B cell (primary cell): ENCODE measurements around the gene PTGES3. TPM values are rescaled to one million over a fixed set of nuclear protein-coding genes. Genes with fewer than 3 reads are reported as not detected.

Source experiments
- ATAC-seq: fragments of 200-7000 bp; cut with Tn5 transposase; one replicate; pipeline ENCODE4 v1.10.0; 2021; ENCODE audit warnings: low read depth, mild to moderate bottlenecking, moderate number of reproducible peaks, moderate library complexity
- CTCF ChIA-PET: fragments of 350-600 bp; sonication (Branson Sonifier 250); formaldehyde crosslinking; loops from one replicate; lab custom pipeline; 2021; ENCODE audit warnings: antibody characterized with exemption, inconsistent platforms; lab: Charles Lee
- POLR2A ChIA-PET: fragments of 350-600 bp; sonication (Branson Sonifier 250); formaldehyde crosslinking; loops from one replicate; lab custom pipeline; 2021; ENCODE audit warnings: antibody characterized with exemption; lab: Charles Lee
- DNase-seq: peaks from one replicate; pipeline ENCODE4 v3.0.0; 2013
- H2AFZ ChIP-seq: 2 replicates; pipeline ENCODE4 v1.6.1; 2012; ENCODE audit warnings: mild to moderate bottlenecking, low read depth, low read length; ENCODE audit not compliant: insufficient read depth, poor library complexity, severe bottlenecking
- H3K27ac ChIP-seq, 2 donors: 1 replicate in 1 of 2; 2 replicates in 1 of 2; pipeline ENCODE4 v1.5.1; 2012 to 2013; ENCODE audit warnings: low read length in 2 of 2, mild to moderate bottlenecking in 2 of 2, moderate library complexity in 1 of 2
- H3K27me3 ChIP-seq, 4 experiments: fragments of 200-600 bp in 1 of 4; sonication (generic) in 1 of 4; replicated peaks in 1 of 4; 1 replicate in 2 of 4; 2 replicates in 2 of 4; pipeline versions ENCODE4 v1.6.1 to v1.7.0; 2013 to 2016; ENCODE audit warnings: low read length in 3 of 4, mild to moderate bottlenecking in 2 of 4, mixed read lengths in 1 of 4, moderate library complexity in 1 of 4; ENCODE audit not compliant: insufficient read depth in 4 of 4, control insufficient read depth in 3 of 4; ENCODE audit errors: control extremely low read depth in 1 of 4
- H3K36me3 ChIP-seq, 2 experiments: replicated peaks in 1 of 2; 1 replicate in 1 of 2; 2 replicates in 1 of 2; pipeline versions ENCODE4 v1.6.1 to v1.7.1; 2013; ENCODE audit warnings: low read length in 1 of 2; ENCODE audit not compliant: insufficient read depth in 2 of 2, control insufficient read depth in 1 of 2; ENCODE audit errors: control extremely low read depth in 1 of 2, extremely low read depth in 1 of 2
- H3K4me1 ChIP-seq, 2 donors: fragments of 200-600 bp in 1 of 2; sonication (generic) in 1 of 2; 1 replicate in 1 of 2; 2 replicates in 1 of 2; pipeline versions ENCODE4 v1.5.1 to v1.6.1; 2013 to 2017; ENCODE audit warnings: low read length in 2 of 2; ENCODE audit not compliant: control insufficient read depth in 2 of 2, insufficient read depth in 2 of 2
- H3K4me2 ChIP-seq: replicated peaks from 2 replicates; pipeline ENCODE3; 2012; ENCODE audit warnings: mild to moderate bottlenecking, low read depth, low read length; ENCODE audit not compliant: poor library complexity, severe bottlenecking
- H3K4me3 ChIP-seq, 5 experiments: fragments of 200-600 bp in 1 of 5; sonication (generic) in 1 of 5; 1 replicate in 3 of 5; 2 replicates in 2 of 5; pipeline versions ENCODE4 v1.5.1 to v1.7.0; 2011 to 2016; ENCODE audit warnings: low read length in 4 of 5, mild to moderate bottlenecking in 4 of 5, low read depth in 2 of 5, control low read depth in 1 of 5, moderate library complexity in 1 of 5; ENCODE audit not compliant: insufficient read depth in 1 of 5; ENCODE audit errors: control extremely low read depth in 1 of 5, extremely low read depth in 1 of 5
- H3K79me2 ChIP-seq: fragments of 200-600 bp; sonication (generic); one replicate; pipeline ENCODE4 v1.6.0; 2016; ENCODE audit warnings: low read length; ENCODE audit not compliant: control insufficient read depth, insufficient read depth
- H3K9ac ChIP-seq: fragments of 200-600 bp; sonication (generic); 2 replicates; pipeline ENCODE4 v1.6.1; 2017; ENCODE audit warnings: mild to moderate bottlenecking, low read length, moderate library complexity
- H3K9me3 ChIP-seq, 3 donors: one replicate each; pipeline versions ENCODE4 v1.6.1 to v1.7.1; 2013; ENCODE audit warnings: low read length in 2 of 3; ENCODE audit not compliant: control insufficient read depth in 2 of 3, insufficient read depth in 1 of 3; ENCODE audit errors: control extremely low read depth in 1 of 3
- H4K20me1 ChIP-seq: 2 replicates; pipeline ENCODE4 v1.6.0; 2012; ENCODE audit warnings: mild to moderate bottlenecking, low read length; ENCODE audit not compliant: insufficient read depth, control insufficient read depth, poor library complexity, severe bottlenecking
- H3K27ac Mint-ChIP-seq: one replicate; pipeline ENCODE4 v1.8.0; 2021; ENCODE audit warnings: mixed read lengths
- H3K27me3 Mint-ChIP-seq: one replicate; pipeline ENCODE4 v1.8.0; 2021; ENCODE audit warnings: mixed read lengths
- H3K4me1 Mint-ChIP-seq: one replicate; pipeline ENCODE4 v1.8.0; 2021; ENCODE audit warnings: mixed read lengths
- H3K4me3 Mint-ChIP-seq: one replicate; pipeline ENCODE4 v1.8.0; 2021; ENCODE audit warnings: mixed read lengths
- H3K9me3 Mint-ChIP-seq: one replicate; pipeline ENCODE4 v1.8.0; 2022; ENCODE audit warnings: mixed read lengths; ENCODE audit not compliant: insufficient read depth
- EZH2 ChIP-seq: IDR thresholded peaks from 2 replicates; pipeline ENCODE4 v1.6.1; 2012; ENCODE audit warnings: borderline replicate concordance, low read depth, mild to moderate bottlenecking, moderate library complexity, low read length; ENCODE audit not compliant: insufficient read depth, poor library complexity, severe bottlenecking
- WGBS: methylation state at CpG from one replicate; pipeline ENCODE4 v1.1.5; 2013; ENCODE audit warnings: missing lambda C conversion rate; ENCODE audit not compliant: insufficient coverage; 5-methylcytosine and 5-hydroxymethylcytosine counted together
- intact Hi-C: fragments of 100-400 bp; cut with micrococcal nuclease; formaldehyde crosslinking; loops from one replicate; pipeline ENCODE4 v1.10.0; 2022
- polyA plus RNA-seq: library from polyadenylated mRNA; depleted of rRNA; stranded (reverse); fragments of >200 nt; gene quantifications from 2 replicates; pipeline ENCODE4 v1.2.3, GENCODE V29; 2012
- total RNA-seq, 2 donors: library from RNA; stranded (reverse); fragments of 120-200 nt in 1 of 2; gene quantifications; 1 replicate in 1 of 2; 2 replicates in 1 of 2; pipeline versions ENCODE4 v1.2.3 to v1.2.4, GENCODE V29; 2013 to 2022
- TF ChIP-seq, protein P1 (sequence below): fragments of 200-600 bp; IDR thresholded peaks from one replicate; pipeline ENCODE4 v1.8.0; 2022; ENCODE audit warnings: antibody characterized with exemption, mild to moderate bottlenecking

The PTGES3 gene
- total and polyA plus RNA-seq, 2 donors (not counting 1 experiment from before 2014, with no cell fraction given): 35.3 to 121 TPM

DNA sequence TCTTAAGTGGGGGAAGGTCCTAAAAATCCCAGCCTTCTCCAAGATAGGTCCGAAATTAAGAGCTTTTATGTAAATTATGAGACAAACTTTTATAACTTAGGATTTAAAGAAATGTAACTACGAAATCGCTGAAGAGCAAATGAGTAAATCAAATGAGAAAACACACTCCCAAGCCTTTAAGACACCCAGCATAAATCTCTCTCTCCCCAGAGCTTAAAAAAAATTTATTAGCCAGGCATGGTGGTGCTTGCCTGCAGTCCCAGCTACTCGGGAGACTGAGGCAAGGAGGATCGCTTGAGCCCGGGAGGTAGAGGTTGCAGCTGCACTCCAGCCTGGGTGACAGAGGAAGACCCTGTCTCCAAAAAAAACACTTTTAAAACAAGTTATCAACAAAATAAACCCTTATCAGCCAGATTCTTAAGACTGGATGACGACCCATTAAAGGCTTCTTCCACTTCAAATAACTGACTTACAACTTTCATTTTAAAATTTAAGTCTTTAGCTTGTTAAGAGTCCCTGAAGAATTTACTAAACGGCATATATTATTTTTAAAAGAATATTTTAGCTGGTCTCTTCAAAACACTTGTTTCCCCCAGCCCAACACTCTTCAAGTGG, 3.2 kb downstream of the PTGES3 start:
- H3K27me3 ChIP-seq: no peaks in the 10 kb centered on the region
- H3K4me1 Mint-ChIP-seq: peaks cover 50% of the 10 kb centered on the region
- H3K79me2 ChIP-seq: peaks cover 85% of the 10 kb centered on the region
- peak overlapping the region; percentile 80 for H3K4me2 ChIP-seq
- TF ChIP-seq EZH2: no peak
- TF ChIP-seq, protein P1, sequence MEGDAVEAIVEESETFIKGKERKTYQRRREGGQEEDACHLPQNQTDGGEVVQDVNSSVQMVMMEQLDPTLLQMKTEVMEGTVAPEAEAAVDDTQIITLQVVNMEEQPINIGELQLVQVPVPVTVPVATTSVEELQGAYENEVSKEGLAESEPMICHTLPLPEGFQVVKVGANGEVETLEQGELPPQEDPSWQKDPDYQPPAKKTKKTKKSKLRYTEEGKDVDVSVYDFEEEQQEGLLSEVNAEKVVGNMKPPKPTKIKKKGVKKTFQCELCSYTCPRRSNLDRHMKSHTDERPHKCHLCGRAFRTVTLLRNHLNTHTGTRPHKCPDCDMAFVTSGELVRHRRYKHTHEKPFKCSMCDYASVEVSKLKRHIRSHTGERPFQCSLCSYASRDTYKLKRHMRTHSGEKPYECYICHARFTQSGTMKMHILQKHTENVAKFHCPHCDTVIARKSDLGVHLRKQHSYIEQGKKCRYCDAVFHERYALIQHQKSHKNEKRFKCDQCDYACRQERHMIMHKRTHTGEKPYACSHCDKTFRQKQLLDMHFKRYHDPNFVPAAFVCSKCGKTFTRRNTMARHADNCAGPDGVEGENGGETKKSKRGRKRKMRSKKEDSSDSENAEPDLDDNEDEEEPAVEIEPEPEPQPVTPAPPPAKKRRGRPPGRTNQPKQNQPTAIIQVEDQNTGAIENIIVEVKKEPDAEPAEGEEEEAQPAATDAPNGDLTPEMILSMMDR: no peak
- H3K9me3 ChIP-seq: no peaks in the 10 kb centered on the region
- 20% methylated on average over 1 of the region's 8 CpGs for WGBS
- peaks cover 31 to 50% of the 10 kb centered on the region in 2 donors for H3K4me1 ChIP-seq
- H3K4me3 Mint-ChIP-seq: peak overlapping the region; percentile 65
- ChIA-PET CTCF (interaction anchor here (0.6 to 2.2 kb wide), 4 partner anchors 49 to 171 kb away, joined by 3 to 11 read pairs (median 6); no protein-coding TSS in a partner anchor), POLR2A (interaction anchor here (0.6 to 1.3 kb wide), 5 partner anchors 26 to 56 kb away, joined by 3 to 6 read pairs (median 4); no protein-coding TSS in a partner anchor)
- no peaks in the 10 kb centered on the region for H3K9me3 Mint-ChIP-seq
- peak; percentile 32 for DNase-seq
- ATAC-seq: no peak
- H3K36me3 ChIP-seq: peaks cover 0 to 16% of the 10 kb centered on the region in 2 experiments
- peaks cover 54% of the 10 kb centered on the region for H4K20me1 ChIP-seq
- H3K9ac ChIP-seq: peak overlapping the region; percentile 63
- peak overlapping the region; percentile 91 for H3K27ac Mint-ChIP-seq
- no peaks in the 10 kb centered on the region for H3K27me3 Mint-ChIP-seq
- intact Hi-C loops: loop anchor here (5.0 kb wide), 3 partner anchors 198 to 758 kb away; partner anchors contain the start of genes GLS2, PYM1 and RPS26
- no peak overlapping the region for H2AFZ ChIP-seq
- H3K27ac ChIP-seq: peak overlapping the region; percentile 95
- H3K4me3 ChIP-seq: peak overlapping the region in 3 of 5 experiments; percentile 25 to 64 (median 38)

DNA sequence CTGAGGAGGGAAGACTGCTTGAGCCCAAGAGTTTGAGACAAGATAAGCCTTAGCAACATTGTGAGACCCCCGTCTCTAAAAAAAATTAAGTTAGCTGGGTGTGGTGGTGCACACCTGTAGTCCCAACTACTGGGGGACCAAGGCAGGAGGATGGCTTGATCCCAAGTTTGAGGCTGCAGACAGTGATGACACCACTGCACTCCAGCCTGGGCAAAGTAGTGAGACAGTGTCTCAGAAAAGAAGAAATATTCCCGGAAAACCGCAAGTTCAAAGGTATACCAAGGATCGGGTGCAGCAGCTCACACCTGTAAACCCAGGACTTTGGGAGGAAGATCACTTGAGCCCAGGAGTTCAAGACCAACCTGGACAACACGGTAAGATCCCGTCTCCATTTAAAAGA, 5.8 kb downstream of the PTGES3 start:
- intact Hi-C loops: no loop called here
- CTCF ChIA-PET: no interaction called here
- peaks cover 57% of the 10 kb centered on the region for H3K4me1 Mint-ChIP-seq
- Histone ChIP-seq H3K9me3 (no peaks in the 10 kb centered on the region), H3K4me3 (no peak overlapping the region), H3K36me3 (peaks cover 0 to 27% of the 10 kb centered on the region in 2 experiments), H4K20me1 (peaks cover 72% of the 10 kb centered on the region), H3K27ac (peak overlapping the region in 1 of 2 donors; percentile 24), H3K4me1 (peaks cover 28 to 44% of the 10 kb centered on the region in 2 donors), H3K27me3 (no peaks in the 10 kb centered on the region), H2AFZ (no peak overlapping the region), H3K9ac (no peak overlapping the region), H3K4me2 (no peak overlapping the region), H3K79me2 (peaks cover 100% of the 10 kb centered on the region)
- POLR2A ChIA-PET: interaction anchor here (0.7 to 1.0 kb wide), 2 partner anchors 12 to 212 kb away, joined by 3 read pairs; no protein-coding TSS in a partner anchor
- ATAC-seq: no peak
- TF ChIP-seq, protein P1: no peak
- TF ChIP-seq EZH2: no peak
- peak overlapping the region; percentile 59 for H3K4me3 Mint-ChIP-seq
- no peak for DNase-seq
- H3K27me3 Mint-ChIP-seq: no peaks in the 10 kb centered on the region
- WGBS: 85% methylated on average over 3 of the region's 6 CpGs
- peak overlapping the region; percentile 50 for H3K27ac Mint-ChIP-seq
- no peaks in the 10 kb centered on the region for H3K9me3 Mint-ChIP-seq
